HG03097 (cell line): ENCODE measurements around the gene C22orf31.

Experiments
- ATAC-seq: cut with Tn5 transposase; IDR thresholded peaks from one replicate; pipeline ENCODE4 v1.9.1; 2021; ENCODE audit not compliant: unreplicated experiment, low FRiP score

Gene C22orf31

DNA sequence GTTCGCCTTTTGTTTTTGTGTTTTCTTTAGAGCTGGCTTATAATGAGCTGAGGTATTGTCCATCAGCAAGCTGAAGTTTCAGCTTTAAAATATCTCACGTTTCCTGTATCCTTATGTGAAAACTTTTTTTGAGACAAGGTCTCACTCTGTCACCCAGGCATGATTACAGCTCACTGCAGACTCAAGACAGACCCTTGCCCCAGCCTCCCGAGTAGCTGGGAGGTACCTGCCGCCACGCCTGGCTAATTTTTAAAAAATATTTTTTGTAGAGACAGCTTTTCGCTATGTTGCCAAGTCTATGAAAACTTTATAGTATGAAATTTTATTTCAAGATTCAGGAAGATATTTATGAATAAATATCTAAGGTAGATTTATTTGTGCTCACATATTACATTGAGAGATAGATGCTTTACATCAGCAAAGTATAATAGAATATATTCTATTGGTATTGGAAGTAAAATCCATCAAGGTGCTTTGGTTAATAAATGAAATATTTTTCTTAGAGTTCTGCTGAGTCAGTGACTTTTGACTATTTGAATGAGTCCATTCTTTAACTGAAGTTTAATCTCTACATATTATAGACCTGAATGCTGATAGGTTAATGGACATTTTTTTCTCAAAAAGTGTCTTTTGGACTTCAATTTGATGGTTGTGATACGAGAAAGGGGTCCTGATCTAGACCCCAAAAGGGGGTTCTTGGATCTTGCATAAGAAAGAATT lies 21.4 kb upstream of the C22orf31 start:
- no peak for ATAC-seq

DNA sequence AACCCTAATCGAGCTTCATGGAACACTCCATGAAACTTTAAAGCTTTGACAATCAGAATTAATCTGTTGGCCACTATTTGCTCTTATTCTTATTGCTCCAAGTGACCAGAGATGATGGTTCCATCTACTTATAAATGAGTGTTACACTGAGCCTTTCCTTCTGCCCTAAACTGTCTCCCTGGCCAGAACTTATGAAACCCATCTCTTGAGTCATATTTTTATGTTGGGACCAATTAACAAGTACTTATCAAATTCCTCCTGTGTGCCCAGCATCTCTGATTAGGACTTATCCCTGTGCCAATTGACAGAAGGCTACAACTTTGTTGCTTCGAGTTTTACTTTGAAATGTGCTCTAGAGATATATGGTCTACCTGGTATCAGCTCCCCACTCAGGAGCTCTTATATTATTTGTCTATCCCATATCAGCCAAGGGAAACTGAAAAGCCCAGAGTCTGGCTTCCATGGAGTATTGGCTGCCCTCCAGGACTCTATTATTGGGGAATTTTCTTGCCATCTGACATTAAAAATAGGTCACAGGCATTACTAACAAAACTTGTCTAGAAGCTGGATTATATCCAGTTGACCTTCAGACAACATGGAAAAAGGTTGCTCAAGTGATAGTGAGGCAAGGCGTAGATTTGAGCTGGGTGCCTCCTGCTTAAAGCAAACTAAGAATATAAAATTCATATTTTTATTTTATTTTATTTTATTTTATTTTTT lies 20.0 kb upstream of the C22orf31 start:
- ATAC-seq, result no peak

DNA sequence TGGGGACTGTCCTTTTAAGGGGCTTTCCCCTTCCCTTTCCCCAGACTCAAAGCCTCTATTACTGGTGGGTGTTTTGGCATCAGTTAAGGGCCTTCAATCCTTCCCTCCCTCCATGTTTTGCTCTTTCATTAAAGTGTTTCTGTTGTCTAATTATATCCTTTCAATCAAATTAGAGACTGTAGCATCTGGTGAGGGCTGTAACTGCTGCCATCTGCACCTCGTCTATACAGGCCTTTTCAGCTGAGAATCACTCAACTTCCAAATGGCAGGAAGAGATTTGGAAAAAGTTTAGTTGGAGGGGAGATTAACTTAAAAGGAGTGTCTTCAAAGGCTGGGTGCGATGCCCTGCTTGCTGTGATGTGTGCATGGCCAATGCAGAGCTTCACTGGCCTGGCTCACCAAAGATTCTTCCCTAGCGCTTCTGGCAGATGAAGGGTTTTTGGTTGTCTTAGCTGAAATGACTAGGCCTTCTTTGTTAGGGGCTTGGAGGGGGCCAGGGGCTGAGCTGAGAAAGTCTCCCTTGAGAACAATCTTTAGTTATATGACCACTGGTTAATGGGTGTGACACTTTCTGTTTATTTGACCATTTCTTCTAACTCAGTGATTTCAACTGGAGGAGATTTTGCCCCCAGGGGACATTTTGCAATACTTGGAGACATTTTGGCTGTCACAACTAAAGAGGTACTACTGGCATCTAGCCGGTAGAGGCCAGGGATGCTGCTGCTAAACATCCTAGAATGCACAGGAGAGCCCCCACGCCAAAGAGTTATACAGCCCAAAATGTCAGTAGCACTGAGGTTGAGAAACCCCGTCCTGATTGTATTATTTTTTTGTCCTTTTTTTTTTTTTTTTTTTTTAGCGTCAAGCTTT lies 18.7 kb upstream of the C22orf31 start:
- ATAC-seq, result no peak

DNA sequence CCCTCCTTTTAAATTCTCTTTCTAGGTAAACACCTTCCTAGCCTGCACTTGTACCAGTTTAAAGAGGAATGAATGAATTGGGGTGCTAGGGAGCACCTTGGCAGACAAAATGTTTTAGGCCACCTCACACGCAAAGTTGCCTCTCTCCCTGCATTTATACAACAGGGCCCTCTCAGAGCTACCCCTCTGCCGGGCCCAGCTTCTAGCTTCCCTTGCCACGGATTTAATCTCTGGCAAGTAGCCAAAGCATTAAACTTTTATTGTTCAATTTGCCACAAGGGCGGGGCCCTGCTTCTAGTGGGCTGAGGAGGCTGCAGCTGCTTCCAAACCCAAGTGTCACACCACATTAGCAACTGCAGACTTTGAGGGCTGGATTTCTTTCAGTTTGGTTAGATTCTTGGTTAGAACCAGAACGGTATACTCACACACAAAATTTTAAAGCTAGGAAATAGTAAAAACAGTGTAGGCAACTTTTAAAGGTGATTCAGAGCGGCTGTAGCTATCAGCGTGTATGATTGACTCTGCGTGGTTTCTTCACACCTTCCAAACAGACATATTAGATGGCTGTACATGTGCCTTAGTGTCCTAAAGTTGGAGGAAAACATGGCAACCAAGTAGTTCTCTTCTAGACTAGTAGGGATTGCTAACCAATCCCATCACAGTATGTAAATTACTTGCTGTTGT lies 17.7 kb upstream of the C22orf31 start:
- ATAC-seq, result no peak

DNA sequence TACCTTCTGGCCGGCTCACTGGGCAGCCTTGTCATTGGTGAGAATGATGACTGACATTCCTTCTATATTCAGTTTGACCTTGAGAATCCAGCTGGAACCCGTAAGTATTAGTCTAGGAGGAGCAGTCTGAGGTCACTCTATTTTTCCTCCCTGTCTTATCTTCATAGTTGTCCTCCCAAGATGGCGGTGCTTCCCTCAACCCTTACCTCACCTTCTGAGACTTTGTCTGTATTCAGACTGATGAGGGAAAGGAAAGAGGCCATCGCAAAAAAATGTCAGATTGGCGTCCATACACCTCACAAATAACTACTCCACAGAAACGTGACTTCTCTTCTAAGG lies 17.2 kb upstream of the C22orf31 start:
- no peak for ATAC-seq

DNA sequence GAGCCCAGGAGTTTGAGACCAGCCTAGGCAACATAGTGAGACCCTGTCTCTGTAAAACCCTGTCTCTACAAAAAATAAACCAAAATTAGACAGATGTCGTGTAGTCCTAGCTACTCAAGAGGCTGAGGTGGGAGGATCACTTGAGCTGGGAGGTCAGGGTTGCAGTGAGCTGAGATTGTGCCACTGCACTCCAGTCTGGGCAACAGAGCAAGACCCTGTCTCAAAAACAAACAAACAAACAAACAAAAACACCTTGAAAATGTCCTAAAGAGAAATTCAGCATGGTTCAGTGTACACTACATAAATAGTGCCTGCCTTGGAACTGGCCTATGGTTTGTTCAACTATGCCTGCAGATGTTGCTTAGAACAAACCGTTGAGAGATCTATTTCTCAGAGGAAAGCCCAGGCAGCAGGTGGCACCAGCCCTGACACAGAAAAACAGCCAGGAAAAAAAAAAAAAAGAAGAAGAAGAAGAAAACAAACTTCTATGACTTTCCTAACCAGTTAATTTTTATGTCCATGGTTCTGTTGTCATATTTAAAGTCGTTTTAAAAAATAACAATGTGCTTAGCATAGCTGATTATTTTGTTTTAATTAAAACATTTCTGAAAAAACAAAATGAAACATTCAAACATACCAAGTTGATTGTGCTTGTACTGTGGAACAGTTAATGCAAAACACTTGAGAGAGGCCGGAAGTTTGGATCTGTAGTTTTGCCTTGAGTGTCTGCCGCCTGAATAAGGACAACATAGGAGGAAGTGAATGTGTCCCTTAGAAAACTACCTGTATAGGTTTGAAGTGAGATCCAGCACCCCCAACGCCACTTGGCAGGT lies 16.6 kb upstream of the C22orf31 start:
- no peak for ATAC-seq

DNA sequence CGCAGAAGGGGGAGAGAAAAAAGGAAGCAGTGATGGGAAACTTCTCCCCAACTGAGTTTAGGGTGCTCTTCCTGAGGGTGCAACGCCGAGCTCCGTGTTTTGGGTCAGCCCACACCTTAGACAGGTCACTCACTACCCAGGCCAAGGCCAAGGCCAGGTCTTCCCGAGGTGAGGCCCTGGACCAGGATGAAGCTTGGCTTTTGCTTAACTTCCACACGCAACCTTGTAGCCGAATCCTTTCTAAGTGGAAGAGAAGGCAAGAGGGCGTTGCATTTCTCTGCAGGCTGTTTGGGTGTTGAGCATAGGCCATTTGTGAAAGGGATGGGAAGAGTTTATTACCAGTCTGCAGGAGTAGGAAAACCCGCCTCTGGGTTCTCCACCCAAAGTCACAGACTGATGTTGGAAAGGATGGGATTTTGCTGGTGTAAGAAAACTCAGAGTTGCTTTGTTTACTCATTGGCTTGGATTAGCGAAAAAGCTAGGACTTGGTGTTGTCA lies 12.7 kb upstream of the C22orf31 start:
- no peak for ATAC-seq

DNA sequence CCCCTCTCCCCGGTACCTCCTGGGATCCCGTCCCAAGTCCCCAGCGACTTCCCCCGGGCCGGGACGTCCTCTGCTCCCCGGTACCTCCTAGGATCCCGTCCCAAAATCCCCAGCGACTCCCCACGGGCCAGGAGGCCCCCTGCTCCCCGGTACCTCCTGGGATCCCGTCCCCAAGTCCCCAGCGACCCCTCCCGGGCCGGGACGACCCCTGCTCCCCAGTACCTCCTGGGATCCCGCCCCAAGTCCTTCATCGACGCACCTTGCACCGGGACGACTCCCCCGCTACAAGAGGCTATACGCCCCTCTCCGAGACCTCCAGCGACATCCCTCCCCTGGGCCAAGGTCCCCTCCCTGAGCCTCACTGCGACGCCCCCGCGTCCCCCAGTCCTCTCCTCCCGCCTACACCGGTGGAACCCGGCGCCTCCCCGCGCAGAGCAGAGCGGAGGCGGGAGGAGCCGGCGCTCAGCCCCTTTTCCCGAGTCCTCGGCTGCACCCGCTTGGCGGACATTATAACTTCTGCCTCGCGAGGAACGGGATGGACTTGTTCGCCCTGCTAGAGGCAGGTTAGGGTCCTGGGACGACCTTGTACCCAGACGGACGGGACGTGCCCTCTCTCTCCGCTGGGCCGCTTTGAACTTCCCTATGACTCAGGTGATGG lies 12.1 kb upstream of the C22orf31 start:
- ATAC-seq, result no peak

DNA sequence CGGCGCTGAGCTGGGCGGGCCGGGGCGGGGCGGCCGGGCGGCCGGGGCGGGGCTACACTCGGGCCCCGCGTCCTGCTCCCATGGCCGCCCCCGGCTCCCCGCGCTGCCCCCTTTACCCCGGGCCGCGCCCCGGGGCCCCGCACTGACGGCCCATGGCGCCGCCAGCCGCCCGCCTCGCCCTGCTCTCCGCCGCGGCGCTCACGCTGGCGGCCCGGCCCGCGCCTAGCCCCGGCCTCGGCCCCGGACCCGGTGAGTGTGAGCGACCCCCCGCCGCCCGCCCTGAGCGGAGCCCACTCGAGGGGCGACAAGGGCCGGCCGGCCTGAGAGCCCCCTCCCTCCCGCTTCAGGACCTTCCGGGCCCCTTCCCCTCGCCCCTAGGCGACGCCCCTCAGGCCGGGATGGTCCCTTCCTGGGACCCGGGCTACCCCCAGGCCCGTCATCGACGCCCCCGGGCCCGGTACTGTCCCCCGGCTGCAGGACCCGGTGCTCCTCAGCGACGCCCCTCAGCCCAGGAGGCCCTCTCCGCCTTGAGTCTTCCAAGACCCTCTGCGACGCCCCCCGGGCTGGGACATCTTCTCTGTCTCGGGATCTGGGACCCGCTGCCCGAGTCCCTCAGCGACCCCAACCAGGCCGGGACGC lies 11.5 kb upstream of the C22orf31 start, which contains the start of gene KREMEN1:
TSS of gene KREMEN1 (plus strand) at position 57 of the 639 bp plus-strand sequence. CDS start at position 153, 96 bp downstream.
- no peak for ATAC-seq

DNA sequence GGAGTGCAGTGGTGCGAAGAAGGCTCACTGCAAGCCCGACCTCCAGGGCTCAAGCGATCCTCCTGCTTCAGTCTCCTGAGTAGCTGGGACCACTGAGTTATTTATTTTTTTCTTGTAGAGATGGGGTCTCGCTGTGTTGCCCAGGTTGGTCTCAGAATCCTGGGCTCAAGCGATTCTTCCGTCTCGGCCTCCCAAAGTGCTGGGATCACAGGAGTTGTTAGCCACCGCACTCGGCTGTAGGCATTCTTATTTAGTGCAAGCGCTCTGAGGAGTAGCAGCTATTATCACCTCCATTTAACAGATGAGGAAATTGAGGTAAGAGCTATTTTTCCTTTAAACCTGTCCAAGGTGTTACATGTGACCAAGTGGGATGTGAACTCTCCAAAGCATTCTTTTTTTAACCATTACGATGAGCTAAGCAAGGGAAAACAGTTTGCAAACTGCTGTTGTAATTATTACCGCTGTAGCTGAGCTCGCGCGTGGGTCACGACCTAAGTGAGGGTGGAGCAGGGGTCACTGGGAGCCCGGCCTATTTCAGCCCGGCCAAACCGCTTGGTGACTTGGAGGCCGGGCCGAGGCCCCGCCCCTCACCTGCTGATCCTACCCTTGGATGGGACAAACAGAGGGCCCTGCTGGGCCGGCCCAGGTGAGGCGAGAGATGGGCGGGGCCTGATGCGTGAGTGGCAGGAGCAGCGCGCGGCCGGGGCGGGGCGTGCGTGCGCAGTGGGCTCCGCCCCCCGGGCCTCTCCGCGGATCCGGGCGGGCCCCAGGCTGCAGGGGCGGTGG lies 10.8 kb upstream of the C22orf31 start:
- ATAC-seq, result peak; percentile 85

DNA sequence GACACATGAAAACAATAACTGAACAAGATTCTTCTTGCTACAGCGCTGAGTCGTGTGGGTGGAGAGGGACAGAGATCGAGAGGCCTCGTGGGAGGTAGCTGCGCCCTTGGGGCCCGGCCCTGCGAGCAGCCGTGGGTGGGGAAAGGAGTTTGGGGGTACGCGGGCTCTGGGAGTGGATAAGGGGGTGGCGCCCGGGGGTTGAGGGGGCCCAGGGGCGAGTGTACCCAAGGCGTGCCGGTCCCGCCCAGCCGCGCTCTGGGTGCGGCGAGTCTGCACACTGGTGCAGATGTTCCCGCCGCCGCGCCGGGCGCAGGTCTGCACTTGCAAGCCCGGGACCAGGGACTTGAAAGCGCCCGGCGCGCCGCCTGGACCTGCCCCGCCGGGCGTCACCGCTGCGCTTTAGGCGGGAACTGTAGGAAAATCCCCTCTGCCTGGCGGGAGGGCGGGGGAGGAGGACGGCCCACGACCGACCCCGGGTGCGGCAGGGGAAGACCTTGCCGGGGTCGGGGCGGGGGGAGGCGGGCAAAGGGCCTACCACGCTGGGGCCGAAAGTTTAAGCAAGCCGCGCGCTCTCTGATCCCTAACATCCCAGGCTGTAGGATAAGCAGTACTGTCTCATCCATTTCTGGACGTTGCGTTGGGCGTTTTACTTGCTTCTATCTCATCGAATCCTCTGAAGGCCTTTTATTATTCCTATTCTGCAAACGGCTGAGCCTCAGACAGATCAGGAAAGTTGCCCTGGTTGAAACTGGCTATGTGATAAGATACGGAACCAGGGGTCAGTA lies 9.8 kb upstream of the C22orf31 start:
- no peak for ATAC-seq

DNA sequence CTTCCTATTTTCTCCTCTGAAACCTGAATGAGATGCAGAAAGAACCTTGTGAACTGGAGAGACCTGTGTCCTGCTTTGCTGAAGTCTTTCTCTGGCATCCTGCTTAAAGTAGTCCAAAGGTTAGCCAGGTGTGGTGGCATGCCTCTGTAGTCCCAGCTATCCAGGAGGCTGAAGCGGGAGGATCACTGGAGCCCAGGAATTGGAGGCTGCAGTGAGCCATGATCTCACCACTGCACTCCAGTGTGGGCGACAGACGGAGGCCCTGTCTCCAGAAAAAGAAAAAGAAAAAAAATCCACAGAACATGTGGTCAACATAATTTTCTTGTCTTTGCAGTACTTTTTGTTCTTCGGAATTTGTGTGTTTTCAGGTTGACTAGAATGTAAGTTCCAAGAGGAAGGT lies 8.9 kb upstream of the C22orf31 start:
- no peak for ATAC-seq

DNA sequence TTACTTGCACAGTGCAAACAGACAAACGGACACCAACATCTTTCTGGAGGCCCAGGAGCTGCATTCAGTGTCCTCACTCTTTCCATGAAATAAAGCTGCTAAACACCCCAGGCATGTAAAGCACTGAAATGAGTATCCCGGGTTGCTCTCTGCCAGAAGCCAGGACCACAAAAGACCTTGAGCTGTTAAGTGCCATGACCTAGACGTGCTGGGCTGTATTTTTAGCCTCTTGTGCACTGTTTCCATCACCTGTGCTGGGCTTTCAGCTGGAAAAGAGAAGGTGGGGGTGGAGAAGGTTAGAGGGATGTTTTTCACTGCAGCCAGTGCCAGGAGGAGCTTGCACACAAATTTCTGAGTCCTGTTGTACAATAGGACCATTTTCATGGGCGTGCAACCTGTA lies 7.8 kb upstream of the C22orf31 start:
- ATAC-seq, result no peak

DNA sequence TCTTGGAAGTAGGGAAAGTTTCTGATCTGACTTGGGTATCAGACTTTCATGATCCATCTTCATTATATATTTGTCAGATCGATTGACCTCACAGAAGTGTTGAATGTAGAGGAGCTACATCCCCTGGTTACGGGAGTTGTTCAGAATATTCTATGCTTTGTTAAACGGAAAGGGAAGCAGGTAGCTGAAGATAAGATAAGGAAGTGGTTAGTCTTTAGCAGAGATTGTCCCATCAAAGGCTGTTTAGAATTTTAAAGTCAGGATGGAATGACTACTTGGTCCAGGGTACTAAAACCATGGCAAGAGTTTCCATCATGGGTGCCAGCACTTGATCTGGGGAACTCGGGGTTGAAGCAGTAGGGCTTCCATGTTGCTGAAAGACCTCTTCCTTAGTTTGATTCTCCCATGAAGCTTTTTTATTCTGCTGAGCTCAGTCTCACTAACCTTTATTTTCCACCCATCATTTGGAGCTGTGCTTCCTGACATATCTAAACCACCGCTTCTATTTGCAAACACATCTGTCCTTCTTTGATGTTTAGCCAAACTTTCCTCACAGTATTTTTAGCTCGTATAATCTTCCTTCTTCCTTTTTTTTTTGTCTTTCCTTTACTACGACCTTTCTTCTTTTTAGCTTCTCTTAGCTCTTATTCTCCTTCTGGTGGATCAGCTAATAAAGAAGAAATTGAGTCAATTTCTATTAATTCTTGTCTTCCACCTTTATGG lies 4.0 kb upstream of the C22orf31 start:
- ATAC-seq, result no peak

DNA sequence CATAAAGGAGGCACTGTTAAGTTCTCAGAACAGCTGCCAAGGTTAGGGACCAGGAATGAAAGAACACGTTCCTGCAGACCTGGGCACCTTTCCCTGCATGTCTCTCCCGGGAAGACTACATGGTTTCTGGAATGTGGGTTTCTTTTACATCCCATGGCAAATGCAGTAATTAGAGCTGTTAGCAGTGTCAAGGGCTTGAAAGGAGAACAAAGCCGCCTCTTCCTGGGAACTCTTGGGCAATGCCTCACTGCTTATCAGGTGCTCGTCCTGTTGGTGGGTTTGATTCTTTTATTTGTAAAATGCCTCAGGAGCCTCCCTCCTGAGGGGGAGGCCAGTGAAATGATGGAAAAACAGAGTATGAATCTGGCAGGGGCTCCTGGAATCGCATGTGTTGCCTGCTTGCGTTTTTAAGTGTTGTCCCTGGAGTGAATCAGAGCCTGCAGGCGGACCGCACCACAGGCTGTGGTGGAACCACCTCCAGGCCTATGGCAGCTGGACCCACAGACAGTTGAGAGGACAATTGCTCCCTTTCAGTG lies 723 bp upstream of the C22orf31 start:
- no peak for ATAC-seq

DNA sequence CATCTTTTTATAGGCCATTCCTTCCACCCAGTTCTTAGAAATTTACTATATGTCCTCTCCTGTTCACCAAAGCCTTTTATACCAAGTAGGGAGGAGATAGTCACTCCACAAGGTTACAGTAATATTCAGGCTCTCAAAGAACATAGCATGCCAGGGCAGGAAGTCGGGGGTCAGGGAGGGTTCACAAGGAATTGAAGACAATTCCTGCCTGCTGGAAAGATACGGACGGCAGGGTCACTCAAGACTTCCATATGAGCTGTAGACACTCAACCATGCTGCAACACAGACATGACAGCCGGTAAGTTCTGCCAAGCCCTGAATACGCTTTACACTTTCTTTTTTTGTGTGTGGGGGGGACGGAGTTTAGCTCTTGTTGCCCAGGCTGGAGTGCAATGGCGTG lies 700 bp downstream of the C22orf31 start:
- ATAC-seq, result no peak
